ENCODE data around the gene ZFYVE9. TPM values are rescaled to one million over a fixed set of nuclear protein-coding genes. Genes with fewer than 3 reads are reported as not detected.

The ZFYVE9 gene
- total and polyA plus RNA-seq, 10 of the 15 experiments (the other 5 are each of a cell fraction or from before 2014, with no cell fraction given): 0.26 to 6.9 (median 2.3) TPM

GRCh38 chr1:52142220-52143183 is 613 bp downstream of the ZFYVE9 start (continued):
- TF ChIP-seq BCLAF1 (IDR thresholded peaks at IDR 0.05): no peak
- TF ChIP-seq DPF2 (IDR thresholded peaks at IDR 0.05): 0 out of 2 replicates have a peak, but pooled peaks have one; percentile 79
- TF ChIP-seq NR2F1 (conservative IDR thresholded peaks at IDR 0.05): 0 out of 2 replicates have a peak, but pooled peaks have one; percentile 45
- 0 out of 2 replicates have a peak, but pooled peaks have one; percentile 32 for TF ChIP-seq RB1 (IDR thresholded peaks at IDR 0.05; ENCODE audit: borderline replicate concordance)
- peak; percentile 3; the same call in 1 of the 2 replicates for TF ChIP-seq YY1 (IDR thresholded peaks at IDR 0.05; ENCODE audit: low read depth, low read length)

- DNase-seq (ENCODE audit: low read depth, low spot score) (no peak), ATAC-seq (no peak), FAIRE-seq (no peak)
- in situ Hi-C loops (cut with MboI): loop anchor here (10.0 to 25.0 kb wide), 2 partner anchors 142 to 540 kb away; no protein-coding TSS in a partner anchor
- ChIA-PET POLR2A (no interaction called here), RAD21 (ENCODE audit: unreplicated experiment) (no interaction called here), CTCF (interaction anchor here (1.0 kb wide), 1 partner anchor 95 kb away, joined by 3 read pairs; no protein-coding TSS in a partner anchor), SMC1A (ENCODE audit: uncharacterized antibody, unreplicated experiment) (interaction anchor here (0.7 to 1.1 kb wide), 3 partner anchors 14 to 123 kb away, joined by 3 to 4 read pairs (median 3); no protein-coding TSS in a partner anchor)
- intact Hi-C loops (cut with micrococcal nuclease; ENCODE audit: unreplicated experiment): loop anchor here (10.0 kb wide), 1 partner anchor 220 kb away; the partner anchor contains the start of gene CC2D1B
- Histone ChIP-seq H3K4me2 (ENCODE audit: control insufficient read depth, insufficient read depth) (no peak overlapping the region), H3K79me2 (ENCODE audit: control insufficient read depth, insufficient read depth, low read length) (no peaks in the 10 kb centered on the region), H2AFZ (ENCODE audit: control insufficient read depth, low read depth, low read length) (no peak overlapping the region), H3K36me3 (ENCODE audit: control insufficient read depth in 2 of 2, insufficient read depth in 2 of 2, low read length in 1 of 2) (no peaks in the 10 kb centered on the region), H3K27ac (ENCODE audit: control insufficient read depth, insufficient read depth) (no peak overlapping the region), H4K20me1 (ENCODE audit: control insufficient read depth, insufficient read depth) (no peaks in the 10 kb centered on the region; the same call in 1 of the 2 replicates), H3K4me1 (ENCODE audit: control insufficient read depth, insufficient read depth, low read length) (peaks cover 11% of the 10 kb centered on the region; the same call in 1 of the 2 replicates), H3K27me3 (replicated peaks in 1 of 2; ENCODE audit: control insufficient read depth in 2 of 2, insufficient read depth in 2 of 2, low read length in 1 of 2) (no peaks in the 10 kb centered on the region; a peak in 1 of 4 replicates), H3K9ac (ENCODE audit: control insufficient read depth, insufficient read depth, low read length) (no peak overlapping the region), H3K4me3 (no peak overlapping the region), H3K9me3 (replicated peaks; ENCODE audit: control insufficient read depth, insufficient read depth, low read length) (no peaks in the 10 kb centered on the region; the same call in 2 of the 3 replicates)
- no TSS peak for BruUV-seq (replicated peaks)
- 44% methylated on average over 2 of the region's 2 CpGs for WGBS (ENCODE audit: insufficient coverage, insufficient replicate concordance, low lambda C conversion rate, missing lambda C conversion rate)
- TF ChIP-seq BCL3 (IDR thresholded peaks at IDR 0.05; ENCODE audit: borderline replicate concordance, insufficient read depth, low read depth, low read length, poor library complexity, severe bottlenecking) (no peak), HDAC6 (IDR thresholded peaks at IDR 0.05; ENCODE audit: unreplicated experiment) (no peak), PKNOX1 (IDR thresholded peaks at IDR 0.05) (no peak), MYB (IDR thresholded peaks at IDR 0.05; ENCODE audit: borderline replicate concordance, low read depth, low read length) (no peak), SP1 (IDR thresholded peaks at IDR 0.05; ENCODE audit: low read depth, low read length) (no peak), NR2F1 (conservative IDR thresholded peaks at IDR 0.05) (no peak)
These were observed 3.2 kb downstream of the ZFYVE9 start for GRCh38 chr1:52145137-52145536.

All from GM12878 (cell line).